WTC11 (cell line): Measurements from ENCODE around the gene FAM181B.

Source experiments
- CTCF ChIP-seq: fragments of 200-600 bp; IDR thresholded peaks from 2 replicates; pipeline ENCODE4 v1.8.0; 2022; ENCODE audit warnings: antibody characterized with exemption
- FOXP1 ChIP-seq: sonication (generic); formaldehyde crosslinking; IDR thresholded peaks from 2 replicates; pipeline ENCODE4 v1.8.0; 2022; ENCODE audit warnings: missing genetic modification reagents, mild to moderate bottlenecking, moderate library complexity, borderline replicate concordance
- FOXP4 ChIP-seq: sonication (generic); formaldehyde crosslinking; IDR thresholded peaks from 2 replicates; pipeline ENCODE4 v1.8.0; 2022; ENCODE audit warnings: mild to moderate bottlenecking, missing genetic modification reagents
- IRF1 ChIP-seq: sonication (generic); formaldehyde crosslinking; IDR thresholded peaks from 2 replicates; pipeline ENCODE4 v1.8.0; 2023; ENCODE audit warnings: missing genetic modification reagents
- JUN ChIP-seq: sonication (generic); formaldehyde crosslinking; IDR thresholded peaks from 2 replicates; pipeline ENCODE4 v1.8.0; 2023; ENCODE audit warnings: mild to moderate bottlenecking, missing genetic modification reagents
- MAX ChIP-seq: sonication (generic); formaldehyde crosslinking; IDR thresholded peaks from 2 replicates; pipeline ENCODE4 v1.8.0; 2022; ENCODE audit warnings: mild to moderate bottlenecking, missing genetic modification reagents
- NFYB ChIP-seq: sonication (generic); formaldehyde crosslinking; conservative IDR thresholded peaks from 2 replicates; pipeline ENCODE4 v1.8.0; 2022; ENCODE audit warnings: low read depth, missing genetic modification reagents
- PREB ChIP-seq: sonication (generic); formaldehyde crosslinking; IDR thresholded peaks from 2 replicates; pipeline ENCODE4 v1.8.1; 2022; ENCODE audit warnings: mild to moderate bottlenecking, missing genetic modification reagents, moderate library complexity, borderline replicate concordance
- SP1 ChIP-seq: sonication (generic); formaldehyde crosslinking; conservative IDR thresholded peaks from 2 replicates; pipeline ENCODE4 v1.8.1; 2022; ENCODE audit warnings: missing genetic modification reagents
- TEAD4 ChIP-seq: sonication (generic); formaldehyde crosslinking; IDR thresholded peaks from 2 replicates; pipeline ENCODE4 v1.8.0; 2022; ENCODE audit warnings: mild to moderate bottlenecking, missing genetic modification reagents
- USF1 ChIP-seq: sonication (generic); formaldehyde crosslinking; IDR thresholded peaks from 2 replicates; pipeline ENCODE4 v1.8.0; 2022; ENCODE audit warnings: mild to moderate bottlenecking, missing genetic modification reagents
- USF2 ChIP-seq: sonication (generic); formaldehyde crosslinking; IDR thresholded peaks from 2 replicates; pipeline ENCODE4 v1.8.1; 2023; ENCODE audit warnings: mild to moderate bottlenecking, missing genetic modification reagents, moderate library complexity
- ZNF121 ChIP-seq: sonication (generic); formaldehyde crosslinking; IDR thresholded peaks from 2 replicates; pipeline ENCODE4 v1.8.0; 2023; ENCODE audit warnings: missing genetic modification reagents
- ZNF263 ChIP-seq: sonication (generic); formaldehyde crosslinking; IDR thresholded peaks from 2 replicates; pipeline ENCODE4 v1.8.1; 2022; ENCODE audit warnings: low read depth, mild to moderate bottlenecking, moderate library complexity, missing genetic modification reagents

- TF ChIP-seq FOXP1 (CRISPR knock-in tag) (no peak), TEAD4 (no peak), IRF1 (CRISPR knock-in tag) (no peak), FOXP4 (CRISPR knock-in tag) (no peak), MAX (CRISPR knock-in tag) (no peak), NFYB (CRISPR knock-in tag) (no peak), ZNF121 (no peak), USF1 (CRISPR knock-in tag) (no peak), CTCF (no peak), SP1 (CRISPR knock-in tag) (no peak), PREB (CRISPR knock-in tag) (no peak), USF2 (CRISPR knock-in tag) (no peak), JUN (no peak), ZNF263 (CRISPR knock-in tag) (no peak)
These were observed 17.0 kb upstream of the FAM181B start for GRCh38 chr11:82750643-82751139.
